Thoracic aorta (tissue), 2 donors: ENCODE measurements around the gene UNC5B. TPM values are rescaled to one million over a fixed set of nuclear protein-coding genes. Genes with fewer than 3 reads are reported as not detected.

Source experiments
- ATAC-seq: fragments of 150-250 bp; one replicate; pipeline ENCODE4 v1.8.0; 2017; ENCODE audit warnings: low read depth; ENCODE audit not compliant: insufficient number of reproducible peaks, low FRiP score
- DNase-seq: peaks from one replicate; pipeline ENCODE4 v3.0.0-alpha.2; 2020; ENCODE audit warnings: low spot score
- H3K27ac ChIP-seq, 2 donors: fragments of 200-600 bp; sonication (generic); 1 replicate in 1 of 2; 2 replicates in 1 of 2; pipeline ENCODE4 v1.5.1; 2016; ENCODE audit warnings: mild to moderate bottlenecking in 2 of 2, moderate library complexity in 2 of 2
- H3K27me3 ChIP-seq: fragments of 200-600 bp; sonication (generic); replicated peaks from 2 replicates; pipeline ENCODE4 v1.6.0; 2016; ENCODE audit warnings: mild to moderate bottlenecking; ENCODE audit not compliant: insufficient read depth
- H3K36me3 ChIP-seq: fragments of 200-600 bp; sonication (generic); one replicate; pipeline ENCODE4 v1.5.1; 2016
- H3K4me1 ChIP-seq, 2 donors: fragments of 200-600 bp; sonication (generic); 1 replicate in 1 of 2; 2 replicates in 1 of 2; pipeline versions ENCODE4 v1.5.1 to v1.6.0; 2016; ENCODE audit warnings: low read depth in 2 of 2, mild to moderate bottlenecking in 1 of 2; ENCODE audit not compliant: control insufficient read depth in 1 of 2
- H3K4me3 ChIP-seq: fragments of 200-600 bp; sonication (generic); 2 replicates; pipeline ENCODE4 v1.5.1; 2016; ENCODE audit warnings: mild to moderate bottlenecking
- H3K9me3 ChIP-seq: fragments of 200-600 bp; sonication (generic); 2 replicates; pipeline ENCODE4 v1.5.1; 2016
- CTCF ChIP-seq: fragments of 200-600 bp; sonication (generic); IDR thresholded peaks from one replicate; pipeline ENCODE4 v1.5.1; 2019; ENCODE audit warnings: antibody characterized with exemption
- total RNA-seq, 2 donors: library from RNA; depleted of rRNA; stranded (reverse); fragments of >200 nt; gene quantifications; one replicate each; pipeline versions ENCODE4 v1.1.0 to v1.2.3, GENCODE V29; 2016

Gene UNC5B
- total RNA-seq, 2 donors from 2014 or later, result 18.3 to 24.2 TPM

DNA sequence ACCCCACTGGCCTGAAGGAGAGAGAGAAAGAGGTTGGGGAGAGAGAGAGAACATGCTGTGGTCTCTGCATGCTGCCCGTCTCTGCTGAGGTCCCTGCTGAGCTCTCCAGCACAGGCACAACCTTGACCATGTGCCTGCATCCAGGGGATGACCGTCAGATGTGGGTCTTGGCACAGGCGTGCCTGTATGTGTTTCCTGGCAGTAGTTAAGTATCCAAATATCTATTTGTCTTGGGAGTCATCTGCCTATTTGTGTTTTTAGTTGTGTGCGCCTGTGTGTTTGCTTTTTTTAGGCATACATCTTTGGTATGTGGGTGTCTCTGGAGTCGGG, 1.9 kb upstream of the UNC5B start:
- no peaks in the 10 kb centered on the region for H3K36me3 ChIP-seq
- DNase-seq, result no peak

GRCh38 chr10:71211053-71211452, 1.3 kb upstream of the UNC5B start:
- DNase-seq (no peak), ATAC-seq (no peak)
- no peaks in the 10 kb centered on the region for H3K27me3 ChIP-seq
- no peak overlapping the region for H3K4me3 ChIP-seq
- H3K36me3 ChIP-seq, result no peaks in the 10 kb centered on the region
- no peak for TF ChIP-seq CTCF
- H3K9me3 ChIP-seq, result no peaks in the 10 kb centered on the region
- H3K27ac ChIP-seq, result no peak overlapping the region
- peaks cover 3 to 31% of the 10 kb centered on the region in 2 donors for H3K4me1 ChIP-seq

More for the DNA sequence above, 1.9 kb upstream of the UNC5B start:
- no peak for ATAC-seq
- no peaks in the 10 kb centered on the region for H3K9me3 ChIP-seq
- no peak for TF ChIP-seq CTCF
- no peaks in the 10 kb centered on the region for H3K27me3 ChIP-seq
- H3K27ac ChIP-seq, result no peak overlapping the region
- no peak overlapping the region for H3K4me3 ChIP-seq
- peaks cover 3 to 30% of the 10 kb centered on the region in 2 donors for H3K4me1 ChIP-seq

DNA sequence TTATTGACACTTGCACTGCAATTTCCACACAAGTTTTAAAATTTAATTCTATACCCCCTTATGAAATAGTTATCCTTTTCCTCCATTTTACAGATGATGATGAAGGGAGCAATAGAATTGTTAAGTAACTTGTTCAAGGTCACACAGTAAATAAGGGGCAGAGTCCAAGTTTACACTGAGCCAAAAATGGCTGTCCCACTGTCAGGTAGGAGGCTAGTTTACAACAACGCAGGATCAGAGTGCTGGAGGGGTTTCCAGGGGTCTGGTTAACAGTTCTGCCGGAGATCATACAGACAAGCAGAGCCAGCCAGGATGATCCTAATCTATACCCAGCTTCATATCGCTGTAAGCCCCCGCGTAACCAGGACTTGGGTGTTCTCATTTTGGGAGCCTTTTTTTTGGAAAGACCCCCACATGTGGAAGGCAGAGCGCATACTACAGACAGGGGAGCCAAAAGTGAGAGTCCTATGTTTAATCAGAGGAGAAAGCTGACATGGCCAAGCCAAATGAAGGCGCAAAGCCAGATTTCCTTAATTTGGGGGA, 524 bp upstream of the UNC5B start:
- Histone ChIP-seq H3K4me1 (peaks cover 3 to 39% of the 10 kb centered on the region in 2 donors), H3K27me3 (no peaks in the 10 kb centered on the region), H3K9me3 (no peaks in the 10 kb centered on the region), H3K4me3 (peak overlapping the region; percentile 89), H3K27ac (peak overlapping the region; percentile 77 to 87), H3K36me3 (no peaks in the 10 kb centered on the region)
- TF ChIP-seq CTCF, result no peak
- ATAC-seq (no peak), DNase-seq (no peak)

- peak overlapping the region; percentile 89 for H3K4me3 ChIP-seq
- peaks cover 3 to 50% of the 10 kb centered on the region in 2 donors for H3K4me1 ChIP-seq
- DNase-seq (no peak), ATAC-seq (no peak)
- H3K36me3 ChIP-seq, result no peaks in the 10 kb centered on the region
- no peak for TF ChIP-seq CTCF
- H3K9me3 ChIP-seq, result no peaks in the 10 kb centered on the region
- H3K27ac ChIP-seq, result peak overlapping the region; percentile 77 to 87
- H3K27me3 ChIP-seq, result no peaks in the 10 kb centered on the region
Observed at GRCh38 chr10:71213127-71213621, 804 bp downstream of the UNC5B start.

GRCh38 chr10:71213761-71214440, 1.5 kb downstream of the UNC5B start:
- Histone ChIP-seq H3K27ac (no peak overlapping the region), H3K36me3 (no peaks in the 10 kb centered on the region), H3K27me3 (no peaks in the 10 kb centered on the region), H3K9me3 (no peaks in the 10 kb centered on the region), H3K4me3 (peak overlapping the region; percentile 89), H3K4me1 (peaks cover 3 to 50% of the 10 kb centered on the region in 2 donors)
- TF ChIP-seq CTCF, result no peak
- DNase-seq, result no peak
- ATAC-seq, result no peak
